HepG2 (cell line): ENCODE data around the gene STKLD1. TPM values are rescaled to one million over a fixed set of nuclear protein-coding genes. Genes with fewer than 3 reads are reported as not detected.
A peak's percentile ranks its signal among the peaks of the same experiment; 100 is the strongest.

Experiments used
- ATAC-seq: fragments of 200-7000 bp; cut with Tn5 transposase; 3 replicates; pipeline ENCODE4 v1.9.1; 2020; ENCODE audit warnings: mild to moderate bottlenecking, moderate library complexity
- BruUV-seq: library from RNA; stranded (reverse); fragments of 400-500 nt; replicated peaks from 2 replicates; lab custom pipeline; 2021; lab: Mats Ljungman, UMichigan
- CTCF ChIA-PET: fragments of 300-600 bp; formaldehyde crosslinking; extraction: SDS; loops from one replicate; lab custom pipeline; 2021; ENCODE audit warnings: low total read pairs, inconsistent platforms, low intra/inter-chr PET ratio; lab: Yijun Ruan, JAX
- POLR2A ChIA-PET: fragments of 350-600 bp; sonication (Branson Sonifier 250); formaldehyde crosslinking; loops from one replicate; lab custom pipeline; 2020; ENCODE audit warnings: antibody characterized with exemption, inconsistent platforms; lab: Yijun Ruan, JAX
- DNase-seq: peaks from one replicate; pipeline ENCODE4 v3.0.0-alpha.2; 2015; ENCODE audit warnings: low spot score
- FAIRE-seq: peaks from 3 replicates; lab custom pipeline; 2011; peaks lifted over from hg19 to GRCh38; lab: Jason Lieb, UNC
- H2AFZ ChIP-seq: one replicate; pipeline ENCODE4 v1.6.1; 2011; ENCODE audit warnings: low read length, inconsistent platforms
- H3K27ac ChIP-seq: fragments of 300-600 bp; 3 replicates; pipeline ENCODE4 v1.8.0; 2011; ENCODE audit warnings: mixed run types, mild to moderate bottlenecking, mixed read lengths, low read length, inconsistent platforms; ENCODE audit not compliant: insufficient read depth; ENCODE audit errors: extremely low read length
- H3K27me3 ChIP-seq, 2 experiments: fragments of 200-600 bp in 1 of 2; 2 replicates in 1 of 2; 3 replicates in 1 of 2; pipeline versions ENCODE4 v1.6.0 to v1.8.0; 2011; ENCODE audit warnings: low read length in 2 of 2, mild to moderate bottlenecking in 2 of 2, moderate library complexity in 2 of 2, inconsistent platforms in 1 of 2; ENCODE audit not compliant: insufficient read depth in 2 of 2, control insufficient read depth in 1 of 2
- H3K36me3 ChIP-seq, 2 experiments: fragments of 200-600 bp in 1 of 2; replicated peaks in 1 of 2; 2 replicates in 1 of 2; 3 replicates in 1 of 2; pipeline versions ENCODE4 v1.5.1 to v1.8.0; 2011; ENCODE audit warnings: low read length in 2 of 2, inconsistent platforms in 1 of 2; ENCODE audit not compliant: insufficient read depth in 2 of 2, control insufficient read depth in 1 of 2
- H3K4me1 ChIP-seq: 2 replicates; pipeline ENCODE4 v1.5.1; 2012; ENCODE audit warnings: low read length, inconsistent platforms; ENCODE audit not compliant: insufficient read depth
- H3K4me2 ChIP-seq: 2 replicates; pipeline ENCODE4 v1.6.0; 2011; ENCODE audit warnings: low read depth, low read length, inconsistent platforms
- H3K4me3 ChIP-seq, 3 experiments: fragments of 200-600 bp in 1 of 3; sonication (generic), shearing (Covaris generic) in 1 of 3; replicated peaks in 1 of 3; 2 replicates each; pipeline ENCODE4 v1.5.1; 2011 to 2016; ENCODE audit warnings: low read length in 3 of 3, inconsistent platforms in 2 of 3, low read depth in 2 of 3, mild to moderate bottlenecking in 2 of 3, control low read depth in 1 of 3, mixed read lengths in 1 of 3; ENCODE audit not compliant: insufficient read depth in 1 of 3
- H3K79me2 ChIP-seq: one replicate; pipeline ENCODE4 v1.6.1; 2011; ENCODE audit warnings: low read length, inconsistent platforms; ENCODE audit not compliant: insufficient read depth
- H3K9ac ChIP-seq: 2 replicates; pipeline ENCODE4 v1.6.0; 2011; ENCODE audit warnings: mild to moderate bottlenecking, low read depth, low read length, inconsistent platforms; ENCODE audit not compliant: insufficient read depth
- H3K9me3 ChIP-seq: 2 replicates; pipeline ENCODE4 v1.5.1; 2012; ENCODE audit warnings: mild to moderate bottlenecking, low read length
- H4K20me1 ChIP-seq: 2 replicates; pipeline ENCODE4 v1.6.0; 2011; ENCODE audit warnings: inconsistent platforms, mild to moderate bottlenecking, low read length, moderate library complexity; ENCODE audit not compliant: insufficient read depth
- ARID4A ChIP-seq: sonication (generic); formaldehyde crosslinking; IDR thresholded peaks from 2 replicates; pipeline ENCODE4 v1.5.0; 2020; ENCODE audit warnings: mild to moderate bottlenecking, missing genetic modification reagents, borderline replicate concordance
- MED13 ChIP-seq: sonication (generic); formaldehyde crosslinking; IDR thresholded peaks from 2 replicates; pipeline ENCODE4 v1.5.0; 2020; ENCODE audit warnings: missing genetic modification reagents
- NFE2 ChIP-seq: sonication (generic); formaldehyde crosslinking; IDR thresholded peaks from 2 replicates; pipeline ENCODE4 v1.4.0; 2020; ENCODE audit warnings: missing genetic modification reagents
- SOX6 ChIP-seq, 2 experiments: fragments of 450-650 bp in 1 of 2; sonication (generic) in 1 of 2; formaldehyde crosslinking in 1 of 2; IDR thresholded peaks; 2 replicates each; pipeline versions ENCODE4 v1.4.0 to v1.6.1; 2017 to 2020; ENCODE audit warnings: antibody characterized with exemption in 1 of 2, mild to moderate bottlenecking in 1 of 2, missing genetic modification reagents in 1 of 2
- SP2 ChIP-seq: sonication (generic); formaldehyde crosslinking; IDR thresholded peaks from 2 replicates; pipeline ENCODE4 v1.5.1; 2020; ENCODE audit warnings: mild to moderate bottlenecking, missing genetic modification reagents
- TBP ChIP-seq: sonication (generic); formaldehyde crosslinking; IDR thresholded peaks from 2 replicates; pipeline ENCODE4 v1.5.0; 2020; ENCODE audit warnings: missing genetic modification reagents
- ZBTB10 ChIP-seq: sonication (generic); formaldehyde crosslinking; IDR thresholded peaks from 2 replicates; pipeline ENCODE4 v1.4.0; 2020; ENCODE audit warnings: missing genetic modification reagents, borderline replicate concordance
- ZNF101 ChIP-seq: sonication (generic); formaldehyde crosslinking; IDR thresholded peaks from 2 replicates; pipeline ENCODE4 v1.4.0; 2020; ENCODE audit warnings: mild to moderate bottlenecking, low read depth, missing genetic modification reagents, borderline replicate concordance
- ZNF121 ChIP-seq: sonication (generic); formaldehyde crosslinking; IDR thresholded peaks from 2 replicates; pipeline ENCODE4 v1.5.0; 2020; ENCODE audit warnings: mild to moderate bottlenecking, missing genetic modification reagents
- ZNF549 ChIP-seq: sonication (generic); formaldehyde crosslinking; IDR thresholded peaks from 2 replicates; pipeline ENCODE4 v1.5.0; 2020; ENCODE audit warnings: missing genetic modification reagents
- ZNF660 ChIP-seq: sonication (generic); formaldehyde crosslinking; IDR thresholded peaks from 2 replicates; pipeline ENCODE4 v1.5.1; 2020; ENCODE audit warnings: mild to moderate bottlenecking, low read depth, missing genetic modification reagents, borderline replicate concordance
- WGBS: methylation state at CpG from one replicate; pipeline ENCODE4 v1.1.6; 2017; ENCODE audit warnings: low lambda C conversion rate; 5-methylcytosine and 5-hydroxymethylcytosine counted together
- in situ Hi-C: cut with HindIII; loops from 2 replicates; pipeline ENCODE4 v1.10.0; 2017; ENCODE audit warnings: low pct_unique_long_range_greater_than_20kb; ENCODE audit not compliant: extremely low pct_ligation_motif_present
- intact Hi-C: fragments of 100-400 bp; cut with micrococcal nuclease; formaldehyde crosslinking; loops from one replicate; pipeline ENCODE4 v1.10.0; 2022; ENCODE audit not compliant: unreplicated experiment
- polyA plus RNA-seq, 8 experiments: library from polyadenylated mRNA; depleted of rRNA in 3 of 8; stranded (reverse) in 7 of 8; unstranded in 1 of 8; fragments of >200 nt; fragmentation: Illumina TruSeq in 4 of 8; extraction: Trizol in 4 of 8; gene quantifications; 2 replicates each; pipeline versions ENCODE4 v1.2.1 to v1.2.3, GENCODE V29; 2011 to 2016; ENCODE audit warnings: low read depth in 4 of 8, missing spikeins in 1 of 8, mixed read lengths in 1 of 8; ENCODE audit not compliant: insufficient read depth in 1 of 8
- total RNA-seq, 5 experiments: library from RNA; depleted of rRNA; stranded (reverse); fragments of >200 nt; fragmentation: Illumina TruSeq; extraction: Trizol; gene quantifications; 2 replicates each; pipeline ENCODE4 v1.2.3, GENCODE V29; 2016; ENCODE audit warnings: low read depth in 1 of 5

Gene STKLD1
- total and polyA plus RNA-seq, 2 of the 13 experiments (the other 11 are each of a cell fraction or from before 2014, with no cell fraction given) = 1.5 to 2.2 TPM

- no peak overlapping the region for H3K4me2 ChIP-seq
- no TSS peak for BruUV-seq
- H4K20me1 ChIP-seq = no peaks in the 10 kb centered on the region
- DNase-seq (no peak), ATAC-seq (no peak), FAIRE-seq (no peak)
- intact Hi-C loops (no loop called here), in situ Hi-C loops (no loop called here)
- H3K9me3 ChIP-seq = no peaks in the 10 kb centered on the region
- CTCF ChIA-PET = no interaction called here
- no peaks in the 10 kb centered on the region for H3K27me3 ChIP-seq
- no peaks in the 10 kb centered on the region for H3K79me2 ChIP-seq
- no peak for TF ChIP-seq ZNF101 (CRISPR knock-in tag)
- peak; percentile 75 for TF ChIP-seq ZNF121 (CRISPR knock-in tag)
- POLR2A ChIA-PET = no interaction called here
- WGBS = 70% methylated on average over 7 of the region's 7 CpGs
- H3K36me3 ChIP-seq = no peaks in the 10 kb centered on the region
- no peak overlapping the region for H3K9ac ChIP-seq
- H3K27ac ChIP-seq = no peak overlapping the region
- no peak overlapping the region for H2AFZ ChIP-seq
- H3K4me1 ChIP-seq = peaks cover 36% of the 10 kb centered on the region
- no peak overlapping the region for H3K4me3 ChIP-seq
These were observed 76.4 kb downstream of the STKLD1 start for GRCh38 chr9:133452562-133452961.

- Histone ChIP-seq H3K27me3 (no peaks in the 10 kb centered on the region), H3K9ac (no peak overlapping the region), H3K4me2 (no peak overlapping the region), H3K27ac (no peak overlapping the region), H4K20me1 (no peaks in the 10 kb centered on the region), H3K79me2 (no peaks in the 10 kb centered on the region), H2AFZ (no peak overlapping the region), H3K36me3 (no peaks in the 10 kb centered on the region), H3K4me1 (peaks cover 39% of the 10 kb centered on the region), H3K4me3 (no peak overlapping the region), H3K9me3 (no peaks in the 10 kb centered on the region)
- no peak for DNase-seq
- in situ Hi-C loops (no loop called here), intact Hi-C loops (no loop called here)
- no peak for FAIRE-seq
- POLR2A ChIA-PET = no interaction called here
- WGBS = 44% methylated on average over 10 of the region's 11 CpGs
- BruUV-seq = no TSS peak
- no peak for ATAC-seq
- CTCF ChIA-PET = no interaction called here
- TF ChIP-seq SOX6 (IDR thresholded peaks at IDR 0.05) = no peak
- TF ChIP-seq SOX6 (CRISPR knock-in tag; IDR thresholded peaks at IDR 0.05) = no peak
- no peak for TF ChIP-seq ZNF660 (CRISPR knock-in tag)
- no peak for TF ChIP-seq NFE2 (CRISPR knock-in tag)
- no peak for TF ChIP-seq ZNF549
- no peak for TF ChIP-seq SP2 (CRISPR knock-in tag)
- TF ChIP-seq MED13 (CRISPR knock-in tag) = no peak
- TF ChIP-seq ZBTB10 (CRISPR knock-in tag) = no peak
- TF ChIP-seq TBP = no peak
- TF ChIP-seq ARID4A = no peak
These were observed 77.5 kb downstream of the STKLD1 start for GRCh38 chr9:133453651-133454050.
